Esophagus squamous epithelium (tissue), 4 donors: ENCODE data around the gene SCARB1.

Experiments used
- CTCF ChIP-seq, 6 experiments: fragments of 450-650 bp in 4 of 6; fragments of 200-600 bp in 2 of 6; sonication (generic) in 2 of 6; IDR thresholded peaks; one replicate each; pipeline ENCODE4 v1.5.1; 2016 to 2019; ENCODE audit warnings: antibody characterized with exemption in 6 of 6, mild to moderate bottlenecking in 4 of 6, moderate library complexity in 4 of 6
- POLR2A ChIP-seq, 4 donors: fragments of 450-650 bp; IDR thresholded peaks; one replicate each; pipeline ENCODE4 v1.6.1; 2017; ENCODE audit warnings: antibody characterized with exemption in 4 of 4, mild to moderate bottlenecking in 4 of 4, moderate library complexity in 3 of 4

GRCh38 chr12:124866195-124866882, 2.7 kb upstream of the SCARB1 start:
- TF ChIP-seq POLR2A (IDR thresholded peaks at IDR 0.05) (no peak), CTCF (IDR thresholded peaks at IDR 0.05) (no peak)
